HepG2 (cell line): ENCODE results near the gene IDH3G. TPM values are rescaled to one million over a fixed set of nuclear protein-coding genes. Genes with fewer than 3 reads are reported as not detected.

Experiments used
- ATRX ChIP-seq: sonication (generic); formaldehyde crosslinking; IDR thresholded peaks from 2 replicates; pipeline ENCODE4 v1.4.0; 2020; ENCODE audit warnings: missing genetic modification reagents, borderline replicate concordance
- CBFB ChIP-seq: sonication (generic); formaldehyde crosslinking; IDR thresholded peaks from 2 replicates; pipeline ENCODE4 v1.4.0; 2020; ENCODE audit warnings: missing genetic modification reagents
- ELF3 ChIP-seq: IDR thresholded peaks from 2 replicates; pipeline ENCODE4 v1.6.1; 2016; ENCODE audit warnings: missing genetic modification reagents, missing compliant biosample characterization
- GABPB1 ChIP-seq: IDR thresholded peaks from 2 replicates; pipeline ENCODE4 v1.6.1; 2016; ENCODE audit warnings: mild to moderate bottlenecking, missing genetic modification reagents, moderate library complexity, missing compliant biosample characterization
- HDAC2 ChIP-seq: sonication (generic); formaldehyde crosslinking; IDR thresholded peaks from 2 replicates; pipeline ENCODE4 v1.4.0; 2020; ENCODE audit warnings: missing genetic modification reagents
- KLF13 ChIP-seq: sonication (generic); formaldehyde crosslinking; IDR thresholded peaks from 2 replicates; pipeline ENCODE4 v1.4.0; 2020; ENCODE audit warnings: mild to moderate bottlenecking, missing genetic modification reagents
- NCOA1 ChIP-seq: sonication (generic); formaldehyde crosslinking; IDR thresholded peaks from 2 replicates; pipeline ENCODE4 v1.9.0; 2021; ENCODE audit warnings: missing genetic modification reagents
- POLR2AphosphoS5 ChIP-seq: IDR thresholded peaks from 2 replicates; pipeline ENCODE4 v1.6.1; 2012; ENCODE audit warnings: low read depth, low read length
- REPIN1 ChIP-seq: sonication (generic); formaldehyde crosslinking; IDR thresholded peaks from 2 replicates; pipeline ENCODE4 v1.8.0; 2022; ENCODE audit warnings: missing genetic modification reagents, low read depth, mild to moderate bottlenecking, borderline replicate concordance
- SRY ChIP-seq: sonication (generic); formaldehyde crosslinking; IDR thresholded peaks from 2 replicates; pipeline ENCODE4 v1.8.0; 2022; ENCODE audit warnings: mild to moderate bottlenecking, missing genetic modification reagents
- TFE3 ChIP-seq: IDR thresholded peaks from 2 replicates; pipeline ENCODE4 v1.6.1; 2016
- YEATS2 ChIP-seq: sonication (generic); formaldehyde crosslinking; IDR thresholded peaks from 2 replicates; pipeline ENCODE4 v1.4.0; 2020; ENCODE audit warnings: missing genetic modification reagents, borderline replicate concordance
- ZMYM4 ChIP-seq: sonication (generic); formaldehyde crosslinking; IDR thresholded peaks from 2 replicates; pipeline ENCODE4 v1.8.1; 2023; ENCODE audit warnings: mild to moderate bottlenecking, missing genetic modification reagents
- ZNF136 ChIP-seq: sonication (generic); formaldehyde crosslinking; IDR thresholded peaks from 2 replicates; pipeline ENCODE4 v1.8.1; 2022; ENCODE audit warnings: low read depth, mild to moderate bottlenecking, moderate library complexity, missing genetic modification reagents
- ZNF639 ChIP-seq: conservative IDR thresholded peaks from 2 replicates; pipeline ENCODE4 v1.6.1; 2018; ENCODE audit warnings: missing genetic modification reagents
- polyA plus RNA-seq, 8 experiments: library from polyadenylated mRNA; depleted of rRNA in 3 of 8; stranded (reverse) in 7 of 8; unstranded in 1 of 8; fragments of >200 nt; fragmentation: Illumina TruSeq in 4 of 8; extraction: Trizol in 4 of 8; gene quantifications; 2 replicates each; pipeline versions ENCODE4 v1.2.1 to v1.2.3, GENCODE V29; 2011 to 2016; ENCODE audit warnings: low read depth in 4 of 8, missing spikeins in 1 of 8, mixed read lengths in 1 of 8; ENCODE audit not compliant: insufficient read depth in 1 of 8
- total RNA-seq, 5 experiments: library from RNA; depleted of rRNA; stranded (reverse); fragments of >200 nt; fragmentation: Illumina TruSeq; extraction: Trizol; gene quantifications; 2 replicates each; pipeline ENCODE4 v1.2.3, GENCODE V29; 2016; ENCODE audit warnings: low read depth in 1 of 5
- TF ChIP-seq, protein P1 (sequence below): IDR thresholded peaks from 2 replicates; pipeline ENCODE4 v1.6.1; 2016; ENCODE audit warnings: low read depth, missing genetic modification reagents, missing compliant biosample characterization
- TF ChIP-seq, protein P2 (sequence below): sonication (generic); formaldehyde crosslinking; IDR thresholded peaks from 2 replicates; pipeline ENCODE4 v1.8.0; 2022; ENCODE audit warnings: mild to moderate bottlenecking, missing genetic modification reagents, moderate library complexity
- TF ChIP-seq, protein P3 (sequence below): fragments of 450-650 bp; IDR thresholded peaks from 2 replicates; pipeline ENCODE4 v1.6.1; 2016

IDH3G gene
- total and polyA plus RNA-seq, 2 of the 13 experiments (the other 11 are each of a cell fraction or from before 2014, with no cell fraction given), result 18.7 to 35.5 TPM

DNA sequence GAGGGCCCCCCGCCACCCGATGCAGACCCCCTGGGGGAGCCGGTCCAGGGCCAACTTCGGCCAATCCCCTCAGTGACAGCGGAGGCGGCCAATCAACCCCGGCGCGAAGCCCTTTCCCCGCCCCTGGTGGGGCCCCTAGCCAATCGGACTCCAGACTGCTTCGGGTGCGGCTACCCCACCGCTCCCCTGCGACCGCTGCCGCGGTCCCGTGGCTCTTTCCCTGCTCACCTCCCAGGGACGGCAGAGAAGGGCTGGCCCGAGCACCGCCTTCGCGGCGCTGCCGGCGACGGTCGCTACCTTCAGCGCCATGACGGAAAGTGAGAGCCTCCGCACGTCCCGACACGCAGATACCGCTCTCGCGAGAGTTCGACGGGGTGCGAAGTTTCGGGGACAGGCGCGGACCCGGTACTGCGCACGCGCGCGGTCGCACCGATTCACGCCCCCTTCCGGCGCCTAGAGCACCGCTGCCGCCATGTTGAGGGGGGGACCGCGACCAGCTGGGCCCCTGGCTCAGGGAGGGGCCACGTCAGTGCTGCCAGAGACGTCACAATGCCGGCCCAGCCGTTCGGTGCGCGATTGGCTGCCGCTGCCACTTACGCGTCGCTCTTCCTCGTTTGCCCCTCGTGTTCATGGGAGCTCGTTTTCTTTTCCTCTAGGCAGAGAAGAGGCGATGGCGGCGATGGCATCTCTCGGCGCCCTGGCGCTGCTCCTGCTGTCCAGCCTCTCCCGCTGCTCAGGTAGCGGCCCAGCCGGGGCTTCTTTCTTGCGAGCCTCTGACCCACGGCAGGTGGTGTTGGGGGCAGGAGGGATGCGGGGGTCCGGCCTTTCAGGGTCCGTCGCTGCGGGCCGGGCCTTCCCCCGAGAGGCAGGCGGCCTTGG lies at the start of gene IDH3G, which contains the start of gene SSR4 (continued):
- TF ChIP-seq TFE3, result peak; percentile 14; the same call in 1 of the 2 replicates
- TF ChIP-seq REPIN1 (CRISPR knock-in tag), result peak; percentile 74; the same call in 1 of the 2 replicates
- TF ChIP-seq, protein P1, sequence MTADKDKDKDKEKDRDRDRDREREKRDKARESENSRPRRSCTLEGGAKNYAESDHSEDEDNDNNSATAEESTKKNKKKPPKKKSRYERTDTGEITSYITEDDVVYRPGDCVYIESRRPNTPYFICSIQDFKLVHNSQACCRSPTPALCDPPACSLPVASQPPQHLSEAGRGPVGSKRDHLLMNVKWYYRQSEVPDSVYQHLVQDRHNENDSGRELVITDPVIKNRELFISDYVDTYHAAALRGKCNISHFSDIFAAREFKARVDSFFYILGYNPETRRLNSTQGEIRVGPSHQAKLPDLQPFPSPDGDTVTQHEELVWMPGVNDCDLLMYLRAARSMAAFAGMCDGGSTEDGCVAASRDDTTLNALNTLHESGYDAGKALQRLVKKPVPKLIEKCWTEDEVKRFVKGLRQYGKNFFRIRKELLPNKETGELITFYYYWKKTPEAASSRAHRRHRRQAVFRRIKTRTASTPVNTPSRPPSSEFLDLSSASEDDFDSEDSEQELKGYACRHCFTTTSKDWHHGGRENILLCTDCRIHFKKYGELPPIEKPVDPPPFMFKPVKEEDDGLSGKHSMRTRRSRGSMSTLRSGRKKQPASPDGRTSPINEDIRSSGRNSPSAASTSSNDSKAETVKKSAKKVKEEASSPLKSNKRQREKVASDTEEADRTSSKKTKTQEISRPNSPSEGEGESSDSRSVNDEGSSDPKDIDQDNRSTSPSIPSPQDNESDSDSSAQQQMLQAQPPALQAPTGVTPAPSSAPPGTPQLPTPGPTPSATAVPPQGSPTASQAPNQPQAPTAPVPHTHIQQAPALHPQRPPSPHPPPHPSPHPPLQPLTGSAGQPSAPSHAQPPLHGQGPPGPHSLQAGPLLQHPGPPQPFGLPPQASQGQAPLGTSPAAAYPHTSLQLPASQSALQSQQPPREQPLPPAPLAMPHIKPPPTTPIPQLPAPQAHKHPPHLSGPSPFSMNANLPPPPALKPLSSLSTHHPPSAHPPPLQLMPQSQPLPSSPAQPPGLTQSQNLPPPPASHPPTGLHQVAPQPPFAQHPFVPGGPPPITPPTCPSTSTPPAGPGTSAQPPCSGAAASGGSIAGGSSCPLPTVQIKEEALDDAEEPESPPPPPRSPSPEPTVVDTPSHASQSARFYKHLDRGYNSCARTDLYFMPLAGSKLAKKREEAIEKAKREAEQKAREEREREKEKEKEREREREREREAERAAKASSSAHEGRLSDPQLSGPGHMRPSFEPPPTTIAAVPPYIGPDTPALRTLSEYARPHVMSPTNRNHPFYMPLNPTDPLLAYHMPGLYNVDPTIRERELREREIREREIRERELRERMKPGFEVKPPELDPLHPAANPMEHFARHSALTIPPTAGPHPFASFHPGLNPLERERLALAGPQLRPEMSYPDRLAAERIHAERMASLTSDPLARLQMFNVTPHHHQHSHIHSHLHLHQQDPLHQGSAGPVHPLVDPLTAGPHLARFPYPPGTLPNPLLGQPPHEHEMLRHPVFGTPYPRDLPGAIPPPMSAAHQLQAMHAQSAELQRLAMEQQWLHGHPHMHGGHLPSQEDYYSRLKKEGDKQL (CRISPR knock-in tag), result peak; percentile 10; the same call in 1 of the 2 replicates
- TF ChIP-seq, protein P2, sequence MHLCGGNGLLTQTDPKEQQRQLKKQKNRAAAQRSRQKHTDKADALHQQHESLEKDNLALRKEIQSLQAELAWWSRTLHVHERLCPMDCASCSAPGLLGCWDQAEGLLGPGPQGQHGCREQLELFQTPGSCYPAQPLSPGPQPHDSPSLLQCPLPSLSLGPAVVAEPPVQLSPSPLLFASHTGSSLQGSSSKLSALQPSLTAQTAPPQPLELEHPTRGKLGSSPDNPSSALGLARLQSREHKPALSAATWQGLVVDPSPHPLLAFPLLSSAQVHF (CRISPR knock-in tag), result peak; percentile 45; the same call in 1 of the 2 replicates
- peak; percentile 79 for TF ChIP-seq ZNF639 (CRISPR knock-in tag)
- TF ChIP-seq ZNF136 (CRISPR knock-in tag), result 0 out of 2 replicates have a peak, but pooled peaks have one; percentile 58
- TF ChIP-seq ELF3, result no peak; the same call in 1 of the 2 replicates
- TF ChIP-seq SRY (CRISPR knock-in tag), result no peak
- no peak for TF ChIP-seq KLF13 (CRISPR knock-in tag)
- 0 out of 2 replicates have a peak, but pooled peaks have one; percentile 52 for TF ChIP-seq HDAC2
- TF ChIP-seq NCOA1 (CRISPR knock-in tag), result no peak
- peak; percentile 57 for TF ChIP-seq POLR2AphosphoS5
- peak; percentile 83 for TF ChIP-seq YEATS2
- TF ChIP-seq, protein P3, sequence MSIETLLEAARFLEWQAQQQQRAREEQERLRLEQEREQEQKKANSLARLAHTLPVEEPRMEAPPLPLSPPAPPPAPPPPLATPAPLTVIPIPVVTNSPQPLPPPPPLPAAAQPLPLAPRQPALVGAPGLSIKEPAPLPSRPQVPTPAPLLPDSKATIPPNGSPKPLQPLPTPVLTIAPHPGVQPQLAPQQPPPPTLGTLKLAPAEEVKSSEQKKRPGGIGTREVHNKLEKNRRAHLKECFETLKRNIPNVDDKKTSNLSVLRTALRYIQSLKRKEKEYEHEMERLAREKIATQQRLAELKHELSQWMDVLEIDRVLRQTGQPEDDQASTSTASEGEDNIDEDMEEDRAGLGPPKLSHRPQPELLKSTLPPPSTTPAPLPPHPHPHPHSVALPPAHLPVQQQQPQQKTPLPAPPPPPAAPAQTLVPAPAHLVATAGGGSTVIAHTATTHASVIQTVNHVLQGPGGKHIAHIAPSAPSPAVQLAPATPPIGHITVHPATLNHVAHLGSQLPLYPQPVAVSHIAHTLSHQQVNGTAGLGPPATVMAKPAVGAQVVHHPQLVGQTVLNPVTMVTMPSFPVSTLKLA, result 0 out of 2 replicates have a peak, but pooled peaks have one; percentile 3
- TF ChIP-seq ATRX (CRISPR knock-in tag), result no peak
- peak; percentile 94 for TF ChIP-seq GABPB1 (CRISPR knock-in tag)
- TF ChIP-seq ZMYM4 (CRISPR knock-in tag), result peak; percentile 51; the same call in 1 of the 2 replicates
- no peak for TF ChIP-seq CBFB (CRISPR knock-in tag)
